GM21447 (cell line): Measurements from ENCODE around the gene TMEM184A.

Experiments used
- ATAC-seq: cut with Tn5 transposase; IDR thresholded peaks from one replicate; pipeline ENCODE4 v1.9.1; 2021; ENCODE audit not compliant: unreplicated experiment

The TMEM184A gene

GRCh38 chr7:1540776-1541271 is 15.2 kb downstream of the TMEM184A start:
- no peak for ATAC-seq

GRCh38 chr7:1539882-1540775 is 15.9 kb downstream of the TMEM184A start:
- ATAC-seq = no peak

GRCh38 chr7:1539181-1539881 is 16.7 kb downstream of the TMEM184A start:
- no peak for ATAC-seq

- no peak for ATAC-seq
Measured at GRCh38 chr7:1538544-1539180, 17.3 kb downstream of the TMEM184A start.

GRCh38 chr7:1537535-1538412 is 18.2 kb downstream of the TMEM184A start:
- ATAC-seq = no peak

GRCh38 chr7:1536743-1537534 is 19.1 kb downstream of the TMEM184A start:
- ATAC-seq = no peak

- no peak for ATAC-seq
Measured at GRCh38 chr7:1536455-1536742, 19.6 kb downstream of the TMEM184A start.

GRCh38 chr7:1535701-1536454 is 20.1 kb downstream of the TMEM184A start:
- no peak for ATAC-seq

GRCh38 chr7:1535100-1535458 is 20.9 kb downstream of the TMEM184A start:
- no peak for ATAC-seq

GRCh38 chr7:1534330-1535099 is 21.5 kb downstream of the TMEM184A start:
- no peak for ATAC-seq

GRCh38 chr7:1533547-1534329 is 22.3 kb downstream of the TMEM184A start:
- peak; percentile 34 for ATAC-seq

GRCh38 chr7:1533255-1533546 is 22.8 kb downstream of the TMEM184A start:
- ATAC-seq = no peak

GRCh38 chr7:1532456-1533254 is 23.4 kb downstream of the TMEM184A start:
- ATAC-seq = no peak

GRCh38 chr7:1531979-1532455 is 24.0 kb downstream of the TMEM184A start:
- ATAC-seq = no peak

GRCh38 chr7:1531263-1531978 is 24.6 kb downstream of the TMEM184A start:
- no peak for ATAC-seq

GRCh38 chr7:1530946-1531262 is 25.1 kb downstream of the TMEM184A start:
- no peak for ATAC-seq
